ENCODE measurements around the gene GRIK4.

GRIK4 gene

GRCh38 chr11:120818097-120818496 lies 306.5 kb downstream of the GRIK4 start:
- DNase-seq (ENCODE audit: low read depth, low spot score): no peak
- H3K4me3 ChIP-seq (ENCODE audit: low read depth, low read length): no peak overlapping the region
- in situ Hi-C loops (cut with HindIII; ENCODE audit: low sequenced_read_pairs): no loop called here
- TF ChIP-seq CTCF (IDR thresholded peaks at IDR 0.05; ENCODE audit: low read depth, low read length): no peak

- DNase-seq (ENCODE audit: low read depth, low spot score): no peak
- H3K4me3 ChIP-seq (ENCODE audit: low read depth, low read length): no peak overlapping the region
- no peak for TF ChIP-seq CTCF (IDR thresholded peaks at IDR 0.05; ENCODE audit: low read depth, low read length)
- in situ Hi-C loops (cut with HindIII; ENCODE audit: low sequenced_read_pairs): no loop called here
Observed at GRCh38 chr11:120819003-120819402, 307.5 kb downstream of the GRIK4 start.

GRCh38 chr11:120819437-120820365 lies 308.2 kb downstream of the GRIK4 start:
- TF ChIP-seq CTCF (IDR thresholded peaks at IDR 0.05; ENCODE audit: low read depth, low read length): no peak

GRCh38 chr11:120823159-120823558 lies 311.6 kb downstream of the GRIK4 start:
- no peak for TF ChIP-seq CTCF (IDR thresholded peaks at IDR 0.05; ENCODE audit: low read depth, low read length)
- DNase-seq (ENCODE audit: low read depth, low spot score): no peak
- in situ Hi-C loops (cut with HindIII; ENCODE audit: low sequenced_read_pairs): no loop called here
- H3K4me3 ChIP-seq (ENCODE audit: low read depth, low read length): no peak overlapping the region

More at GRCh38 chr11:120819437-120820365, 308.2 kb downstream of the GRIK4 start:
- in situ Hi-C loops (cut with HindIII; ENCODE audit: low sequenced_read_pairs): no loop called here
- no peak for DNase-seq (ENCODE audit: low read depth, low spot score)
- no peak overlapping the region for H3K4me3 ChIP-seq (ENCODE audit: low read depth, low read length)

- TF ChIP-seq CTCF (IDR thresholded peaks at IDR 0.05; ENCODE audit: low read depth, low read length): no peak
- H3K4me3 ChIP-seq (ENCODE audit: low read depth, low read length): no peak overlapping the region
- DNase-seq (ENCODE audit: low read depth, low spot score): no peak
- in situ Hi-C loops (cut with HindIII; ENCODE audit: low sequenced_read_pairs): no loop called here
Observed at GRCh38 chr11:120824242-120824641, 312.7 kb downstream of the GRIK4 start.

- no peak for TF ChIP-seq CTCF (IDR thresholded peaks at IDR 0.05; ENCODE audit: low read depth, low read length)
- H3K4me3 ChIP-seq (ENCODE audit: low read depth, low read length): no peak overlapping the region
- in situ Hi-C loops (cut with HindIII; ENCODE audit: low sequenced_read_pairs): no loop called here
- DNase-seq (ENCODE audit: low read depth, low spot score): no peak
Observed at GRCh38 chr11:120827198-120827597, 315.6 kb downstream of the GRIK4 start.

Data from astrocyte of the spinal cord (primary cell).